Uterus (tissue), 4 donors: ENCODE measurements around the gene SNX5. TPM values are rescaled to one million over a fixed set of nuclear protein-coding genes. Genes with fewer than 3 reads are reported as not detected.

Experiments used
- DNase-seq, 2 donors: peaks; one replicate each; pipeline ENCODE4 v3.0.0-alpha.2; 2019 to 2020
- H3K27ac ChIP-seq, 2 donors: fragments of 200-600 bp; sonication (generic); 1 replicate in 1 of 2; 2 replicates in 1 of 2; pipeline ENCODE4 v1.5.1; 2016 to 2018
- H3K27me3 ChIP-seq, 2 donors: fragments of 200-600 bp; sonication (generic); one replicate each; pipeline ENCODE4 v1.5.1; 2018 to 2019; ENCODE audit warnings: control low read depth in 1 of 2
- H3K36me3 ChIP-seq, 2 donors: fragments of 200-600 bp; sonication (generic); one replicate each; pipeline ENCODE4 v1.5.1; 2019; ENCODE audit warnings: control low read depth in 1 of 2
- H3K4me1 ChIP-seq, 2 donors: fragments of 200-600 bp; sonication (generic); one replicate each; pipeline ENCODE4 v1.5.1; 2018 to 2019; ENCODE audit warnings: control low read depth in 1 of 2
- H3K4me3 ChIP-seq, 2 donors: fragments of 200-600 bp; sonication (generic); 1 replicate in 1 of 2; 2 replicates in 1 of 2; pipeline ENCODE4 v1.5.1; 2018 to 2019; ENCODE audit warnings: mild to moderate bottlenecking in 1 of 2
- H3K9me3 ChIP-seq, 2 donors: fragments of 200-600 bp; sonication (generic); one replicate each; pipeline ENCODE4 v1.5.1; 2019; ENCODE audit warnings: control low read depth in 1 of 2
- CTCF ChIP-seq, 4 experiments: fragments of 200-600 bp in 2 of 4; fragments of 450-650 bp in 2 of 4; sonication (generic) in 2 of 4; IDR thresholded peaks; one replicate each; pipeline ENCODE4 v1.5.1; 2016 to 2019; ENCODE audit warnings: antibody characterized with exemption in 4 of 4, mild to moderate bottlenecking in 2 of 4, moderate library complexity in 1 of 4
- POLR2A ChIP-seq, 2 donors: fragments of 450-650 bp; IDR thresholded peaks; one replicate each; pipeline ENCODE4 v1.6.1; 2016; ENCODE audit warnings: antibody characterized with exemption in 2 of 2, mild to moderate bottlenecking in 1 of 2, moderate library complexity in 1 of 2
- intact Hi-C: fragments of 100-400 bp; cut with DNase I; formaldehyde crosslinking; loops from one replicate; pipeline ENCODE4 v1.15.1; 2023; ENCODE audit warnings: low total_unique reads
- small RNA-seq: library from RNA; depleted of rRNA; stranded (forward); fragments of <200 nt; gene quantifications from one replicate; pipeline ENCODE3, GENCODE V24; 2016
- total RNA-seq, 4 donors: library from RNA; depleted of rRNA in 3 of 4; stranded (reverse); fragments of >200 nt in 3 of 4; gene quantifications; one replicate each; pipeline versions ENCODE4 v1.1.0 to v1.2.4, GENCODE V29; 2014 to 2023
- donor health status: DM: yes; HTN: yes; CAD: no.

Gene SNX5
- total RNA-seq, 4 donors from 2014 or later, result 71.2 to 207 (median 110) TPM

GRCh38 chr20:17892189-17892938 lies 76.2 kb downstream of the SNX5 start:
- no peak for TF ChIP-seq CTCF (IDR thresholded peaks at IDR 0.05)
- TF ChIP-seq POLR2A (IDR thresholded peaks at IDR 0.05), result no peak
- no peaks in the 10 kb centered on the region for H3K4me1 ChIP-seq
- intact Hi-C loops, result no loop called here
- H3K4me3 ChIP-seq, result no peak overlapping the region
- H3K27me3 ChIP-seq, result no peaks in the 10 kb centered on the region
- H3K27ac ChIP-seq, result no peak overlapping the region
- no peak for DNase-seq
- no peaks in the 10 kb centered on the region for H3K9me3 ChIP-seq
- no peaks in the 10 kb centered on the region for H3K36me3 ChIP-seq

Small RNA genes lying within 50 kb of the gene (small RNA-seq; reads per million reads assigned to genes)
- gene RNU6-192P (not detected), gene SNORD17 (1,437 reads per million, percentile 98 among the genes with 10 or more reads in this experiment)

Other genes starting within 250 kb of the SNX5 start
- 10 to 100 TPM in 1 of 4 donors, 1 to 10 TPM in 3; 3.3 to 18.5 (median 5.8) TPM for gene MGME1, start 224 bp upstream of the SNX5 start, total RNA-seq
- 1 to 10 TPM in 1 of 4 donors, under 1 TPM in 1, not detected in 2; 0.30 to 2.4 TPM for gene OVOL2, start 89.1 kb upstream of the SNX5 start, total RNA-seq
- gene KAT14, start 169.1 kb upstream of the SNX5 start, total RNA-seq, result 10 to 100 TPM in 3 of 4 donors, 1 to 10 TPM in 1; 5.6 to 23.3 (median 18.0) TPM
- gene PET117, start 169.1 kb upstream of the SNX5 start, total RNA-seq, result 10 to 100 TPM in 3 of 4 donors, 1 to 10 TPM in 1; 5.1 to 21.8 (median 13.0) TPM